GM12878 (cell line): ENCODE measurements around the gene MYBPC2. TPM values are rescaled to one million over a fixed set of nuclear protein-coding genes. Genes with fewer than 3 reads are reported as not detected.

Experiments used
- BCL11A ChIP-seq: IDR thresholded peaks from 2 replicates; pipeline ENCODE4 v1.6.1; 2011; ENCODE audit warnings: low read depth, low read length
- BCL3 ChIP-seq: IDR thresholded peaks from 2 replicates; pipeline ENCODE4 v1.6.1; 2011; ENCODE audit warnings: borderline replicate concordance, low read depth, mild to moderate bottlenecking, moderate library complexity, low read length; ENCODE audit not compliant: insufficient read depth, poor library complexity, severe bottlenecking
- BRCA1 ChIP-seq: IDR thresholded peaks from 2 replicates; pipeline ENCODE4 v1.6.1; 2011; ENCODE audit warnings: low read depth, low read length, improper control_type of control experiment
- CHD4 ChIP-seq: fragments of 200-600 bp; sonication (generic); IDR thresholded peaks from 2 replicates; pipeline ENCODE4 v1.6.1; 2016; ENCODE audit warnings: mild to moderate bottlenecking
- GABPA ChIP-seq: IDR thresholded peaks from 2 replicates; pipeline ENCODE4 v1.6.1; 2014; ENCODE audit warnings: antibody characterized with exemption, low read depth, mild to moderate bottlenecking, inconsistent platforms
- HDAC2 ChIP-seq: fragments of 200-600 bp; sonication (generic); IDR thresholded peaks from 2 replicates; pipeline ENCODE4 v1.6.1; 2017
- IRF4 ChIP-seq: IDR thresholded peaks from 2 replicates; pipeline ENCODE4 v1.6.1; 2011; ENCODE audit warnings: low read depth, low read length
- JUND ChIP-seq: IDR thresholded peaks from 2 replicates; pipeline ENCODE4 v1.6.1; 2012; ENCODE audit warnings: low read depth, mild to moderate bottlenecking, low read length, improper control_type of control experiment, moderate library complexity
- RELA ChIP-seq: fragments of 450-650 bp; IDR thresholded peaks from 2 replicates; pipeline ENCODE4 v1.8.0; 2014; ENCODE audit warnings: borderline replicate concordance; ENCODE audit not compliant: partially characterized antibody
- SIX5 ChIP-seq: IDR thresholded peaks from 2 replicates; pipeline ENCODE4 v1.6.1; 2011; ENCODE audit warnings: mild to moderate bottlenecking, low read depth, low read length, moderate library complexity; ENCODE audit not compliant: severe bottlenecking
- SMAD1 ChIP-seq: fragments of 450-650 bp; IDR thresholded peaks from 2 replicates; pipeline ENCODE4 v1.6.1; 2018; ENCODE audit warnings: mild to moderate bottlenecking, low read depth; ENCODE audit not compliant: partially characterized antibody
- SMARCA5 ChIP-seq: fragments of 450-650 bp; IDR thresholded peaks from 2 replicates; pipeline ENCODE4 v1.6.1; 2017; ENCODE audit warnings: mild to moderate bottlenecking
- SREBF2 ChIP-seq: IDR thresholded peaks from 2 replicates; pipeline ENCODE4 v1.6.1; 2012; ENCODE audit warnings: mild to moderate bottlenecking, low read length
- SRF ChIP-seq, 2 experiments: IDR thresholded peaks; 2 replicates each; pipeline ENCODE4 v1.6.1; 2011; ENCODE audit warnings: low read depth in 2 of 2, low read length in 2 of 2, mild to moderate bottlenecking in 1 of 2, moderate library complexity in 1 of 2
- TCF12 ChIP-seq: IDR thresholded peaks from 2 replicates; pipeline ENCODE4 v1.6.1; 2011; ENCODE audit warnings: low read depth, mild to moderate bottlenecking, low read length
- YY1 ChIP-seq: IDR thresholded peaks from 2 replicates; pipeline ENCODE4 v1.6.1; 2011; ENCODE audit warnings: low read depth, mild to moderate bottlenecking, low read length
- polyA plus RNA-seq, 11 experiments: library from polyadenylated mRNA; depleted of rRNA in 4 of 11; unstranded in 6 of 11; stranded (reverse) in 5 of 11; fragments of >200 nt; fragmentation: Nextera tagmentation in 4 of 11; fragmentation: Illumina TruSeq in 1 of 11; extraction: Ambion mirVana in 4 of 11; extraction: Trizol in 1 of 11; gene quantifications; 1 replicate in 1 of 11; 2 replicates in 10 of 11; pipeline versions ENCODE4 v1.2.1 to v1.2.3, GENCODE V29; 2011 to 2016; ENCODE audit warnings: inconsistent platforms in 2 of 11, missing spikeins in 2 of 11, low read depth in 1 of 11
- total RNA-seq, 4 experiments: library from RNA; depleted of rRNA in 3 of 4; stranded (reverse); fragments of >200 nt in 3 of 4; fragmentation: Illumina TruSeq in 1 of 4; extraction: Trizol in 1 of 4; gene quantifications; 2 replicates each; pipeline versions ENCODE4 v1.2.1 to v1.2.3, GENCODE V29; 2013 to 2021
- TF ChIP-seq, protein P1 (sequence below): IDR thresholded peaks from 2 replicates; pipeline ENCODE4 v1.6.1; 2011; ENCODE audit warnings: mild to moderate bottlenecking, low read depth, low read length, moderate library complexity; ENCODE audit not compliant: insufficient replicate concordance
- TF ChIP-seq, protein P2 (sequence below): IDR thresholded peaks from 2 replicates; pipeline ENCODE4 v1.6.1; 2012; ENCODE audit warnings: mild to moderate bottlenecking, low read depth, low read length
- TF ChIP-seq, protein P3 (sequence below): IDR thresholded peaks from 2 replicates; pipeline ENCODE4 v1.6.1; 2012; ENCODE audit warnings: improper control_type of control experiment, low read depth, low read length; ENCODE audit not compliant: insufficient replicate concordance

The MYBPC2 gene
- total and polyA plus RNA-seq, 10 of the 15 experiments (the other 5 are each of a cell fraction or from before 2014, with no cell fraction given), result 0.09 to 2.6 (median 0.61) TPM

GRCh38 chr19:50414864-50415660 is 17.6 kb upstream of the MYBPC2 start (continued):
- no peak for TF ChIP-seq BCL3
- TF ChIP-seq IRF4, result 0 out of 2 replicates have a peak, but pooled peaks have one; percentile 12
- TF ChIP-seq CHD4, result no peak
- no peak for TF ChIP-seq SMAD1
- TF ChIP-seq GABPA, result no peak
- TF ChIP-seq, protein P1, sequence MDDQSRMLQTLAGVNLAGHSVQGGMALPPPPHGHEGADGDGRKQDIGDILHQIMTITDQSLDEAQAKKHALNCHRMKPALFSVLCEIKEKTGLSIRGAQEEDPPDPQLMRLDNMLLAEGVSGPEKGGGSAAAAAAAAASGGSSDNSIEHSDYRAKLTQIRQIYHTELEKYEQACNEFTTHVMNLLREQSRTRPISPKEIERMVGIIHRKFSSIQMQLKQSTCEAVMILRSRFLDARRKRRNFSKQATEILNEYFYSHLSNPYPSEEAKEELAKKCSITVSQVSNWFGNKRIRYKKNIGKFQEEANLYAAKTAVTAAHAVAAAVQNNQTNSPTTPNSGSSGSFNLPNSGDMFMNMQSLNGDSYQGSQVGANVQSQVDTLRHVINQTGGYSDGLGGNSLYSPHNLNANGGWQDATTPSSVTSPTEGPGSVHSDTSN, result no peak
- TF ChIP-seq JUND, result no peak
- peak; percentile 82 for TF ChIP-seq SMARCA5
- TF ChIP-seq BCL11A, result no peak
- no peak for TF ChIP-seq SIX5
- peak; percentile 59 for TF ChIP-seq YY1
- no peak for TF ChIP-seq RELA
- TF ChIP-seq SRF (IDR thresholded peaks at IDR 0.05; ENCODE audit: low read depth in 2 of 2, low read length in 2 of 2), result no peak
- TF ChIP-seq BRCA1, result no peak
- TF ChIP-seq, protein P2, sequence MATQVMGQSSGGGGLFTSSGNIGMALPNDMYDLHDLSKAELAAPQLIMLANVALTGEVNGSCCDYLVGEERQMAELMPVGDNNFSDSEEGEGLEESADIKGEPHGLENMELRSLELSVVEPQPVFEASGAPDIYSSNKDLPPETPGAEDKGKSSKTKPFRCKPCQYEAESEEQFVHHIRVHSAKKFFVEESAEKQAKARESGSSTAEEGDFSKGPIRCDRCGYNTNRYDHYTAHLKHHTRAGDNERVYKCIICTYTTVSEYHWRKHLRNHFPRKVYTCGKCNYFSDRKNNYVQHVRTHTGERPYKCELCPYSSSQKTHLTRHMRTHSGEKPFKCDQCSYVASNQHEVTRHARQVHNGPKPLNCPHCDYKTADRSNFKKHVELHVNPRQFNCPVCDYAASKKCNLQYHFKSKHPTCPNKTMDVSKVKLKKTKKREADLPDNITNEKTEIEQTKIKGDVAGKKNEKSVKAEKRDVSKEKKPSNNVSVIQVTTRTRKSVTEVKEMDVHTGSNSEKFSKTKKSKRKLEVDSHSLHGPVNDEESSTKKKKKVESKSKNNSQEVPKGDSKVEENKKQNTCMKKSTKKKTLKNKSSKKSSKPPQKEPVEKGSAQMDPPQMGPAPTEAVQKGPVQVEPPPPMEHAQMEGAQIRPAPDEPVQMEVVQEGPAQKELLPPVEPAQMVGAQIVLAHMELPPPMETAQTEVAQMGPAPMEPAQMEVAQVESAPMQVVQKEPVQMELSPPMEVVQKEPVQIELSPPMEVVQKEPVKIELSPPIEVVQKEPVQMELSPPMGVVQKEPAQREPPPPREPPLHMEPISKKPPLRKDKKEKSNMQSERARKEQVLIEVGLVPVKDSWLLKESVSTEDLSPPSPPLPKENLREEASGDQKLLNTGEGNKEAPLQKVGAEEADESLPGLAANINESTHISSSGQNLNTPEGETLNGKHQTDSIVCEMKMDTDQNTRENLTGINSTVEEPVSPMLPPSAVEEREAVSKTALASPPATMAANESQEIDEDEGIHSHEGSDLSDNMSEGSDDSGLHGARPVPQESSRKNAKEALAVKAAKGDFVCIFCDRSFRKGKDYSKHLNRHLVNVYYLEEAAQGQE, result no peak
- TF ChIP-seq SREBF2, result no peak
- TF ChIP-seq HDAC2, result no peak
- TF ChIP-seq, protein P3, sequence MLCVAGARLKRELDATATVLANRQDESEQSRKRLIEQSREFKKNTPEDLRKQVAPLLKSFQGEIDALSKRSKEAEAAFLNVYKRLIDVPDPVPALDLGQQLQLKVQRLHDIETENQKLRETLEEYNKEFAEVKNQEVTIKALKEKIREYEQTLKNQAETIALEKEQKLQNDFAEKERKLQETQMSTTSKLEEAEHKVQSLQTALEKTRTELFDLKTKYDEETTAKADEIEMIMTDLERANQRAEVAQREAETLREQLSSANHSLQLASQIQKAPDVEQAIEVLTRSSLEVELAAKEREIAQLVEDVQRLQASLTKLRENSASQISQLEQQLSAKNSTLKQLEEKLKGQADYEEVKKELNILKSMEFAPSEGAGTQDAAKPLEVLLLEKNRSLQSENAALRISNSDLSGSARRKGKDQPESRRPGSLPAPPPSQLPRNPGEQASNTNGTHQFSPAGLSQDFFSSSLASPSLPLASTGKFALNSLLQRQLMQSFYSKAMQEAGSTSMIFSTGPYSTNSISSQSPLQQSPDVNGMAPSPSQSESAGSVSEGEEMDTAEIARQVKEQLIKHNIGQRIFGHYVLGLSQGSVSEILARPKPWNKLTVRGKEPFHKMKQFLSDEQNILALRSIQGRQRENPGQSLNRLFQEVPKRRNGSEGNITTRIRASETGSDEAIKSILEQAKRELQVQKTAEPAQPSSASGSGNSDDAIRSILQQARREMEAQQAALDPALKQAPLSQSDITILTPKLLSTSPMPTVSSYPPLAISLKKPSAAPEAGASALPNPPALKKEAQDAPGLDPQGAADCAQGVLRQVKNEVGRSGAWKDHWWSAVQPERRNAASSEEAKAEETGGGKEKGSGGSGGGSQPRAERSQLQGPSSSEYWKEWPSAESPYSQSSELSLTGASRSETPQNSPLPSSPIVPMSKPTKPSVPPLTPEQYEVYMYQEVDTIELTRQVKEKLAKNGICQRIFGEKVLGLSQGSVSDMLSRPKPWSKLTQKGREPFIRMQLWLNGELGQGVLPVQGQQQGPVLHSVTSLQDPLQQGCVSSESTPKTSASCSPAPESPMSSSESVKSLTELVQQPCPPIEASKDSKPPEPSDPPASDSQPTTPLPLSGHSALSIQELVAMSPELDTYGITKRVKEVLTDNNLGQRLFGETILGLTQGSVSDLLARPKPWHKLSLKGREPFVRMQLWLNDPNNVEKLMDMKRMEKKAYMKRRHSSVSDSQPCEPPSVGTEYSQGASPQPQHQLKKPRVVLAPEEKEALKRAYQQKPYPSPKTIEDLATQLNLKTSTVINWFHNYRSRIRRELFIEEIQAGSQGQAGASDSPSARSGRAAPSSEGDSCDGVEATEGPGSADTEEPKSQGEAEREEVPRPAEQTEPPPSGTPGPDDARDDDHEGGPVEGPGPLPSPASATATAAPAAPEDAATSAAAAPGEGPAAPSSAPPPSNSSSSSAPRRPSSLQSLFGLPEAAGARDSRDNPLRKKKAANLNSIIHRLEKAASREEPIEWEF, result no peak
- no peak for TF ChIP-seq TCF12
